Measurements from ENCODE around the gene TEDDM1. TPM values are rescaled to one million over a fixed set of nuclear protein-coding genes. Genes with fewer than 3 reads are reported as not detected.

The TEDDM1 gene
- total and polyA plus RNA-seq, 2 of the 13 experiments (the other 11 are each of a cell fraction or from before 2014, with no cell fraction given): not detected

GRCh38 chr1:182384387-182384960 lies 16.0 kb downstream of the TEDDM1 start:
- Histone ChIP-seq H2AFZ (ENCODE audit: low read length) (no peak overlapping the region), H3K27me3 (ENCODE audit: control insufficient read depth in 1 of 2, insufficient read depth in 2 of 2, low read length in 2 of 2) (no peaks in the 10 kb centered on the region; a peak in 1 of 5 replicates), H3K9ac (ENCODE audit: insufficient read depth, low read depth, low read length) (no peak overlapping the region), H3K4me3 (replicated peaks in 1 of 3; ENCODE audit: insufficient read depth in 1 of 3, low read depth in 2 of 3, low read length in 3 of 3) (no peak overlapping the region), H3K4me2 (ENCODE audit: low read depth, low read length) (no peak overlapping the region), H3K36me3 (replicated peaks in 1 of 2; ENCODE audit: control insufficient read depth in 1 of 2, insufficient read depth in 2 of 2, low read length in 2 of 2) (peaks cover 29 to 62% of the 10 kb centered on the region in 2 experiments), H3K9me3 (ENCODE audit: low read length) (no peaks in the 10 kb centered on the region), H3K79me2 (ENCODE audit: insufficient read depth, low read length) (peaks cover 28% of the 10 kb centered on the region), H4K20me1 (ENCODE audit: insufficient read depth, low read length) (peaks cover 66% of the 10 kb centered on the region), H3K27ac (ENCODE audit: extremely low read length, insufficient read depth, low read length) (no peak overlapping the region), H3K4me1 (ENCODE audit: insufficient read depth, low read length) (peaks cover 69% of the 10 kb centered on the region)
- no TSS peak for BruUV-seq (replicated peaks)
- CTCF ChIA-PET (ENCODE audit: low intra/inter-chr PET ratio, low total read pairs): no interaction called here
- in situ Hi-C loops (cut with HindIII; ENCODE audit: extremely low pct_ligation_motif_present, low pct_unique_long_range_greater_than_20kb) (no loop called here), intact Hi-C loops (cut with micrococcal nuclease; ENCODE audit: unreplicated experiment) (no loop called here)
- WGBS (ENCODE audit: low lambda C conversion rate): 96% methylated on average over 18 of the region's 19 CpGs
- TF ChIP-seq BORCS8-MEF2B (CRISPR knock-in tag; IDR thresholded peaks at IDR 0.05): no peak
- no peak for TF ChIP-seq ZSCAN20 (CRISPR knock-in tag; IDR thresholded peaks at IDR 0.05; ENCODE audit: borderline replicate concordance)
- no peak for TF ChIP-seq ATF7 (IDR thresholded peaks at IDR 0.05)
- no peak for TF ChIP-seq ATF7 (CRISPR knock-in tag; IDR thresholded peaks at IDR 0.05)
- no peak for TF ChIP-seq TCF7L2 (IDR thresholded peaks at IDR 0.05; ENCODE audit: low read depth, low read length)
- TF ChIP-seq PRPF4 (IDR thresholded peaks at IDR 0.05; ENCODE audit: low read depth, low read length, poor library complexity, severe bottlenecking): peak; percentile 75
- TF ChIP-seq RBFOX2 (IDR thresholded peaks at IDR 0.05; ENCODE audit: low read depth, low read length): 0 out of 2 replicates have a peak, but pooled peaks have one; percentile 19
- TF ChIP-seq NR2F6 (IDR thresholded peaks at IDR 0.05): no peak
- no peak for TF ChIP-seq NR2F6 (CRISPR knock-in tag; IDR thresholded peaks at IDR 0.05)
- peak; percentile 62; the same call in 1 of the 2 replicates for TF ChIP-seq ZBTB38 (CRISPR knock-in tag; IDR thresholded peaks at IDR 0.05)
- DNase-seq (ENCODE audit: low spot score) (no peak), ATAC-seq (no peak), FAIRE-seq (no peak)
- POLR2A ChIA-PET: interaction anchor here (1.1 kb wide), 1 partner anchor 22 kb away, joined by 4 read pairs; no protein-coding TSS in a partner anchor

GRCh38 chr1:182383934-182384333 lies 16.5 kb downstream of the TEDDM1 start:
- peaks cover 23% of the 10 kb centered on the region for H3K79me2 ChIP-seq (ENCODE audit: insufficient read depth, low read length)
- CTCF ChIA-PET (ENCODE audit: low intra/inter-chr PET ratio, low total read pairs): no interaction called here
- no peaks in the 10 kb centered on the region for H3K9me3 ChIP-seq (ENCODE audit: low read length)
- H4K20me1 ChIP-seq (ENCODE audit: insufficient read depth, low read length): peaks cover 60% of the 10 kb centered on the region
- H3K4me3 ChIP-seq (replicated peaks in 1 of 3; ENCODE audit: insufficient read depth in 1 of 3, low read depth in 2 of 3, low read length in 3 of 3): no peak overlapping the region
- in situ Hi-C loops (cut with HindIII; ENCODE audit: extremely low pct_ligation_motif_present, low pct_unique_long_range_greater_than_20kb): no loop called here
- no TSS peak for BruUV-seq (replicated peaks)
- WGBS (ENCODE audit: low lambda C conversion rate): 93% methylated on average over 7 of the region's 7 CpGs
- H3K4me1 ChIP-seq (ENCODE audit: insufficient read depth, low read length): peaks cover 69% of the 10 kb centered on the region
- FAIRE-seq (no peak), DNase-seq (ENCODE audit: low spot score) (no peak), ATAC-seq (no peak)
- no peak overlapping the region for H3K4me2 ChIP-seq (ENCODE audit: low read depth, low read length)
- TF ChIP-seq POLR2AphosphoS2 (IDR thresholded peaks at IDR 0.05; ENCODE audit: low read depth, low read length): 0 out of 2 replicates have a peak, but pooled peaks have one; percentile 42
- no peak for TF ChIP-seq ZNF451 (CRISPR knock-in tag; IDR thresholded peaks at IDR 0.05)
- peak; percentile 95 for TF ChIP-seq RBM22 (optimal IDR thresholded peaks at IDR 0.05; ENCODE audit: low read length)
- peaks cover 29 to 62% of the 10 kb centered on the region in 2 experiments for H3K36me3 ChIP-seq (replicated peaks in 1 of 2; ENCODE audit: control insufficient read depth in 1 of 2, insufficient read depth in 2 of 2, low read length in 2 of 2)
- no peak overlapping the region for H2AFZ ChIP-seq (ENCODE audit: low read length)
- H3K27ac ChIP-seq (ENCODE audit: extremely low read length, insufficient read depth, low read length): no peak overlapping the region
- H3K9ac ChIP-seq (ENCODE audit: insufficient read depth, low read depth, low read length): no peak overlapping the region
- POLR2A ChIA-PET: interaction anchor here (1.1 kb wide), 1 partner anchor 22 kb away, joined by 4 read pairs; no protein-coding TSS in a partner anchor
- H3K27me3 ChIP-seq (ENCODE audit: control insufficient read depth in 1 of 2, insufficient read depth in 2 of 2, low read length in 2 of 2): no peaks in the 10 kb centered on the region
- intact Hi-C loops (cut with micrococcal nuclease; ENCODE audit: unreplicated experiment): no loop called here
